Upper lobe of right lung (tissue), 1 donor: ENCODE measurements around the gene CARD19. TPM values are rescaled to one million over a fixed set of nuclear protein-coding genes. Genes with fewer than 3 reads are reported as not detected.
"Not testable (repeated sequence)": the region's sequence is repeated elsewhere in the genome, so short reads cannot be mapped to it uniquely, and the experiment has no call there.

Source experiments
- ATAC-seq: fragments of 200-7000 bp; cut with Tn5 transposase; one replicate; pipeline ENCODE4 v1.9.1; 2020; ENCODE audit warnings: mild to moderate bottlenecking, moderate library complexity
- DNase-seq: peaks from one replicate; pipeline ENCODE4 v3.0.0-alpha.2; 2020
- H3K27ac ChIP-seq: fragments of 200-600 bp; one replicate; pipeline ENCODE4 v1.8.0; 2022
- H3K27me3 ChIP-seq: fragments of 200-600 bp; one replicate; pipeline ENCODE4 v1.8.0; 2022; ENCODE audit warnings: mild to moderate bottlenecking
- H3K36me3 ChIP-seq: fragments of 200-600 bp; one replicate; pipeline ENCODE4 v1.8.0; 2022
- H3K4me1 ChIP-seq: fragments of 200-600 bp; one replicate; pipeline ENCODE4 v1.8.0; 2022
- H3K4me3 ChIP-seq: fragments of 200-600 bp; one replicate; pipeline ENCODE4 v1.8.0; 2022; ENCODE audit warnings: mild to moderate bottlenecking
- H3K9me3 ChIP-seq: fragments of 200-600 bp; one replicate; pipeline ENCODE4 v1.8.0; 2022
- intact Hi-C: fragments of 100-400 bp; cut with DNase I; formaldehyde crosslinking; loops from one replicate; pipeline ENCODE4 v1.11.0; 2022
- total RNA-seq: library from RNA; stranded (reverse); fragmentation: NEBNext Ultra II Directional; extraction: Animal tissue kit (Norgen Biotek cat#: 25700); gene quantifications from one replicate; pipeline ENCODE4 v1.2.1, GENCODE V29; 2021
- TF ChIP-seq, protein P1 (sequence below): fragments of 200-600 bp; IDR thresholded peaks from one replicate; pipeline ENCODE4 v1.8.0; 2022; ENCODE audit warnings: antibody characterized with exemption
- donor health status: DM: no; HTN: yes; CAD: no; lungs with severe emphysema.

The CARD19 gene
- total RNA-seq, 1 donor from 2014 or later, result 31.8 TPM

DNA sequence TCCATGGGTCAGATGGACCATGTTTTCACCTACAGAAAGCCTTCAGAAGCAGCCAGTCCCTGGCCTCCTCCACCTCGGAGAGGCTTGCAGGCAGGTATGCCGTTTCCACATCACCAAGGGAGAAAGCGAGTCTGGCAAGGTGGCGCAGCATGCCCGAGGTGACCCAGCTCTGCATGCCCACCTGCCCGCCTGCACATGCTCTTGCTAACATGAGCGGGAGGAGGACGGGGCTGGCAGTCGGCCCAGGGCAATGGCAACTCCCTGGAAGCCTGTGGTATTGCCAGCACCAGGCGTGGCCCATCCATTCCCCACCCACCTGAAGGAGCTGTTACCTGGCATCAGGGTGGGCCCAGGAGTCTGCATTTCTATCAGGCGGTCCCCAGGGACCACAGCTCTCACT, 41.3 kb downstream of the CARD19 start:
- intact Hi-C loops, result no loop called here

DNA sequence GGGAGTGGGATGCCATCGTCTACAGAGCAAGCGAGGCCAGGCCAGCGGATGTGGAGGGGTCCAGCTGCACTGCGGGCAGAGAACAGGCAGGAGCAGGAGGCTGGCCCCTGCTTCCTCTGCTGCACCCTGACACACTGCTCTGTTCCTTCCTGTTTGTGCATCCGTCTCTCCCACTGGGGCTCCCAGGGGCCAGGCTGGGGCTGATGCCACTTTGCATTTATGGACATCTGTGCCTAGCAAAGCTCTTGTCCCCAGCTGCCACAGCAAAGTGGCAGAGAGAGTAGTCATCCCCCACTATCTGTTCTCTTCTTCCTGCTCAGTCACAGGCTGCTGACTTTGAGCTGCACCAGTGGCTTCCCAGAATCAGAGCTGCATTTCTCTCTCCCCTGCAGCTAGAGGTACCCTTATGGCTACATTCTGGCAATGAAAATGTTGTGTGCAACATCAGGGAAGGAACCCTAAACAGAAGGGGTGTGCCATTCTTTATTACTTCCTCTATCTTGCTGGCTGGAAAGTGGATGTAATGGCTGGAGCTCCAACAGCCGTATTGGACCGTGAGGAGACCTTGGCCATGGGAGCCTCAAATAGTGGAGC, 42.3 kb downstream of the CARD19 start:
- H3K4me1 ChIP-seq, result peaks cover 12% of the 10 kb centered on the region
- H3K9me3 ChIP-seq, result no peaks in the 10 kb centered on the region
- TF ChIP-seq, protein P1, sequence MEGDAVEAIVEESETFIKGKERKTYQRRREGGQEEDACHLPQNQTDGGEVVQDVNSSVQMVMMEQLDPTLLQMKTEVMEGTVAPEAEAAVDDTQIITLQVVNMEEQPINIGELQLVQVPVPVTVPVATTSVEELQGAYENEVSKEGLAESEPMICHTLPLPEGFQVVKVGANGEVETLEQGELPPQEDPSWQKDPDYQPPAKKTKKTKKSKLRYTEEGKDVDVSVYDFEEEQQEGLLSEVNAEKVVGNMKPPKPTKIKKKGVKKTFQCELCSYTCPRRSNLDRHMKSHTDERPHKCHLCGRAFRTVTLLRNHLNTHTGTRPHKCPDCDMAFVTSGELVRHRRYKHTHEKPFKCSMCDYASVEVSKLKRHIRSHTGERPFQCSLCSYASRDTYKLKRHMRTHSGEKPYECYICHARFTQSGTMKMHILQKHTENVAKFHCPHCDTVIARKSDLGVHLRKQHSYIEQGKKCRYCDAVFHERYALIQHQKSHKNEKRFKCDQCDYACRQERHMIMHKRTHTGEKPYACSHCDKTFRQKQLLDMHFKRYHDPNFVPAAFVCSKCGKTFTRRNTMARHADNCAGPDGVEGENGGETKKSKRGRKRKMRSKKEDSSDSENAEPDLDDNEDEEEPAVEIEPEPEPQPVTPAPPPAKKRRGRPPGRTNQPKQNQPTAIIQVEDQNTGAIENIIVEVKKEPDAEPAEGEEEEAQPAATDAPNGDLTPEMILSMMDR, result no peak
- DNase-seq (no peak), ATAC-seq (no peak)
- no peak overlapping the region for H3K27ac ChIP-seq
- no peaks in the 10 kb centered on the region for H3K27me3 ChIP-seq
- no peaks in the 10 kb centered on the region for H3K36me3 ChIP-seq
- intact Hi-C loops, result no loop called here
- no peak overlapping the region for H3K4me3 ChIP-seq

More for the DNA sequence above, 41.3 kb downstream of the CARD19 start:
- DNase-seq, result peak; percentile 68
- Histone ChIP-seq H3K27ac (no peak overlapping the region), H3K4me1 (peaks cover 21% of the 10 kb centered on the region), H3K4me3 (no peak overlapping the region), H3K9me3 (no peaks in the 10 kb centered on the region), H3K27me3 (no peaks in the 10 kb centered on the region), H3K36me3 (no peaks in the 10 kb centered on the region)
- TF ChIP-seq, protein P1, result no peak
- ATAC-seq, result no peak

DNA sequence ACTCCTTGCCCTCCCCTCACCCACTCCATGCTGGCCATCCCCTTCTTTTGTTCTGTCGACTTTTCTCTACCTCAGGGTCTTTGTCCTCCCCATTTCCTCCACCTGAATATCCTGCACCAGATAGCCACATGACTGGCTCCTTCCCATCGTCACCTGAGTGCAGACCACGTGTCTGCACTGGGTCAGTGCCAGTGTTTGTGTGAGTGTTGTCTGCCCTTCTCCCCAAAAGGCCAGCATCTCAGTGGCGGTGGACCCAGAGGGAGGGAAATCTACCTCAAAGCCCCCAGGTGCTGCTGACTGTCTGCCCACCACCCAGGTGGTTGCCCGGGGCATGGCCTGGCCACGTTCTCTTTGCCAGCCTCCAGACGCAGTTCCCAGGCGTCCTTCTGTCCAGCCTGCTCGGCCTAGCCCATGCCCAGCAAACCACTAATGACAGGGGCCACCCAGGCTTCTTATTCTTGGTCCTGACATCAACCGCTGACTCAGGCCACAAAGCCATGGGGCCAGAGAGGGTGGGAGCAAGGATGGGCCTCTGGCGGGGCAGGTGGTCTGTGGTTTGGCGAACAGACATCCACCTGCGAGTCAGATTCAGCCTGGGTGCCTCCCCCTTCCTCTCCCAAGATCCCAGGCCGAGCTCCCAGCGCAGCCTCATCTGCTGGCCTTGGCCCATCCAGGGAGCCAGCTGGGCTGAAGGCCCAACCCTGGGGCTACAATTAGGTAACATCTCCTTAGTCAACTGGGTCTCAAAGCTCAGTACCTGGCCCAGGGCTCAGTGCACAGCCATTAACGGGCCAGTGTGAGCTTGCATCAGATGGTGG, 43.6 kb downstream of the CARD19 start:
- Histone ChIP-seq H3K4me3 (no peak overlapping the region), H3K4me1 (peaks cover 14% of the 10 kb centered on the region), H3K9me3 (no peaks in the 10 kb centered on the region), H3K27me3 (no peaks in the 10 kb centered on the region), H3K27ac (no peak overlapping the region), H3K36me3 (no peaks in the 10 kb centered on the region)
- intact Hi-C loops, result no loop called here
- TF ChIP-seq, protein P1, result no peak
- no peak for DNase-seq
- ATAC-seq, result no peak

DNA sequence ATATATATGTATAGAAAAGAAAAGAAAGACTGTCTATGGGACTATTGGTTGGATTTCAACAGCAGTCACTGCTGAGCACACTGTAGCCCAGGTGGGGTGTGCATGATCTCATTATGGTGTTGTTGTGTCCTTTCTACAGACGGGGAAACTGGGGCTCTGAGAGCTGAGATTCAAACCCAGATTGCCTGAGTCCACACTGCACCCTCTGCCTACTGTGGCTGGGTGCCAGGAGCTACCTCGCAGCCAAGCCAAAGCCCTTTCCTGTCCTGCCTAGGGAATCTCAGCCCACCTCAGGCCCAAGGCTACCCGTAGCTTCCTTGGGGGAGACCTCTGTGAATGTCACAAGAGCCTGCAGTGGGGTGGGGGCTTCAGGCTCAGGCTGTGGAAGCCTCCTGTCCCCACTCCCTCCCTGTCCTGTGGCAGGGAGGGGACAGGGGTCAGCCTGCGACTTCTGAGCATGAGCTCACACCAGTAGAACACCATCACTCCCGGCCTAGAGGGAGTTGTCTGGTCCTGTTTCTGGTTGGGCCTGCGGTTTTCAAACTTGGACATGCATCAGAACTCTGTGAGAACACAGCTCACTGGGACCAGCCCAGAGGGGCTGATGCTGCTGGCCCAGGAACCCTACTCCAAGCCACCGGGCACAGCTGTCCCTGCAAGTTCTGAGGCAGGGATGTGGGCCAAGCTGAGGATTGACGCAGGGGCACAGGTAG, 45.9 kb downstream of the CARD19 start:
- H3K36me3 ChIP-seq, result no peaks in the 10 kb centered on the region
- H3K4me3 ChIP-seq, result no peak overlapping the region
- ATAC-seq (no peak), DNase-seq (no peak)
- peaks cover 6% of the 10 kb centered on the region for H3K4me1 ChIP-seq
- H3K9me3 ChIP-seq, result no peaks in the 10 kb centered on the region
- H3K27ac ChIP-seq, result no peak overlapping the region
- H3K27me3 ChIP-seq, result no peaks in the 10 kb centered on the region
- TF ChIP-seq, protein P1, result no peak
- intact Hi-C loops, result no loop called here

DNA sequence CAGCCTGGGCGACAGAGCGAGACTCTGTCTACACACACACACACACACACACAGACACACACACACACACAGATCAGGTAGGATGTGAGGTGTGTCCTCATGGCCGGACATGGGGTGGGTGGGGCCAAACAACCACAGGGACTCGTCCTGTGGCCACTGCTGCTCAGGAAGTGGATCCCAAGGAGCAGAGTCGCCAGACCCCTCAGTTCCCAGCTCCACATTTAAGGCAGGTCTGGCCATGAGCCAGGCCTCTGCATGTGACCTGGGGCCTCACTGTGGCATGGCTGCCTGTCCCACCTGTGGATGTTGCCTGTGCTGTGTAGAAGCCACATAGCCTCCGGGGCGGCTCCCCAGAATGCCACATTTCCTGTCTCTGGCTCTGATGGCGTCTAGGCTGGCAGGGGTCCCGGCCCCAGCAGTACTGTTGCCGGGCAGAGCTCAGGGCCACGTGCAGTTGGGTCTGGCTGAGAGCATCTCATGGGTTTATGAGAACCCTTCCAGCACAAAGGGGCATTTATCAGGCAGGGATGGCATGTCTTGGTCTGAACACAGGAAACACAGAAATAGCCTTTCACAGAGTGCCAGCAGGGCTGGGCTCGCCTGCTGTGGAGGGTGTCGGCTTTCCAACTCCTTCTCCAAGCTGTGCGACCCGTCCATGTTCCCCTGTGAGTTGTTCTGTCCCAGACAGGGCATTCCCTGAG, 48.0 kb downstream of the CARD19 start:
- DNase-seq, result no peak
- H3K27me3 ChIP-seq, result no peaks in the 10 kb centered on the region
- TF ChIP-seq, protein P1, result no peak
- H3K4me3 ChIP-seq, result no peak overlapping the region
- no peaks in the 10 kb centered on the region for H3K9me3 ChIP-seq
- peak; percentile 55 for ATAC-seq
- peaks cover 6% of the 10 kb centered on the region for H3K4me1 ChIP-seq
- intact Hi-C loops, result no loop called here
- H3K36me3 ChIP-seq, result no peaks in the 10 kb centered on the region
- H3K27ac ChIP-seq, result no peak overlapping the region

DNA sequence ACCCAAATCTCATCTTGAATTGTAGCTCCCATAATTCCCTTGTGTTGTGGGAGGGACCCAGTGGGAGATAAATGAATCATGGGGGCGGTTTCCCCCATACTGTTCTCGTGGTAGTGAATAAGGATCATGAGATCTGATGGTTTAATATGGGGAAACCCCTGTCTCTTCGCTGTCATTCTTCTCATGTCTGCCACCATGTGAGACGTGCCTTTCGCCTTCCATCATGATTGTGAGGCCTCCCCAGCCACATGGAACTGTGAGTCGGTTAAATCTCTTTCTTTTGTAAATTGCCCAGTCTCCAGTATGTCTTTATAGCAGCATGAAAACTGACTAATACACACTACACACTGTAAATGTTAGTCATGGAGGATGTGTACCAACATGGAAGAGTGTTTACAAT, 50.7 kb downstream of the CARD19 start:
- H3K4me1 ChIP-seq, H3K36me3 ChIP-seq, H3K27ac ChIP-seq, H3K4me3 ChIP-seq, intact Hi-C loops, DNase-seq, ATAC-seq, H3K27me3 ChIP-seq, H3K9me3 ChIP-seq: not testable (repeated sequence)
